Gastroesophageal sphincter (tissue), 4 donors: ENCODE measurements around the gene LRRC15. TPM values are rescaled to one million over a fixed set of nuclear protein-coding genes. Genes with fewer than 3 reads are reported as not detected.

ENCODE experiments used
- ATAC-seq: fragments of 150-250 bp; one replicate; pipeline ENCODE4 v1.9.1; 2016; ENCODE audit warnings: mild to moderate bottlenecking, moderate library complexity
- H3K27ac ChIP-seq, 4 donors: fragments of 200-600 bp; sonication (generic) in 3 of 4; 1 replicate in 3 of 4; 2 replicates in 1 of 4; pipeline ENCODE4 v1.5.1; 2016 to 2019
- H3K27me3 ChIP-seq: fragments of 200-600 bp; sonication (generic); one replicate; pipeline ENCODE4 v1.5.1; 2019
- H3K36me3 ChIP-seq, 2 donors: fragments of 200-600 bp; sonication (generic); one replicate each; pipeline ENCODE4 v1.5.1; 2019; ENCODE audit warnings: control low read depth in 1 of 2
- H3K4me1 ChIP-seq, 3 donors: fragments of 200-600 bp; sonication (generic); 1 replicate in 2 of 3; 2 replicates in 1 of 3; pipeline ENCODE4 v1.5.1; 2016 to 2019; ENCODE audit warnings: control low read depth in 2 of 3
- H3K4me3 ChIP-seq, 2 donors: fragments of 200-600 bp; sonication (generic); one replicate each; pipeline ENCODE4 v1.5.1; 2019; ENCODE audit warnings: mild to moderate bottlenecking in 1 of 2, moderate library complexity in 1 of 2
- H3K9me3 ChIP-seq, 3 donors: fragments of 200-600 bp; sonication (generic); one replicate each; pipeline ENCODE4 v1.5.1; 2017 to 2019; ENCODE audit warnings: control low read depth in 2 of 3
- EP300 ChIP-seq: sonication (generic); formaldehyde crosslinking; IDR thresholded peaks from one replicate; pipeline ENCODE4 v1.6.1; 2017; ENCODE audit warnings: antibody characterized with exemption, mild to moderate bottlenecking
- POLR2A ChIP-seq, 2 donors: fragments of 450-650 bp; IDR thresholded peaks; one replicate each; pipeline ENCODE4 v1.6.1; 2017; ENCODE audit warnings: antibody characterized with exemption in 2 of 2, mild to moderate bottlenecking in 2 of 2, moderate library complexity in 1 of 2
- POLR2AphosphoS5 ChIP-seq: sonication (generic); formaldehyde crosslinking; IDR thresholded peaks from one replicate; pipeline ENCODE4 v1.6.1; 2017; ENCODE audit warnings: antibody characterized with exemption
- WGBS, 2 donors: methylation state at CpG; one replicate each; pipeline ENCODE4 v1.1.5; 2018; ENCODE audit warnings: low coverage in 1 of 2; 5-methylcytosine and 5-hydroxymethylcytosine counted together
- total RNA-seq, 4 donors: library from RNA; depleted of rRNA; stranded (reverse); fragments of >200 nt; gene quantifications; one replicate each; pipeline ENCODE4 v1.1.0, GENCODE V29; 2016
- TF ChIP-seq, protein P1 (sequence below), 4 experiments: fragments of 200-600 bp in 2 of 4; fragments of 450-650 bp in 2 of 4; sonication (generic) in 1 of 4; IDR thresholded peaks; one replicate each; pipeline ENCODE4 v1.5.1; 2017 to 2019; ENCODE audit warnings: antibody characterized with exemption in 4 of 4, mild to moderate bottlenecking in 2 of 4, moderate library complexity in 2 of 4

LRRC15 gene
- total RNA-seq, 4 donors from 2014 or later, result 0.42 to 0.67 (median 0.49) TPM; not detected in 1

- no peak overlapping the region for H3K27ac ChIP-seq
- peaks cover 39% of the 10 kb centered on the region for H3K27me3 ChIP-seq
- H3K36me3 ChIP-seq, result no peaks in the 10 kb centered on the region
- peaks cover 0 to 11% (median 0%) of the 10 kb centered on the region in 3 donors for H3K4me1 ChIP-seq
- no peak overlapping the region for H3K4me3 ChIP-seq
- no CpG with 5 or more reads among the region's 14 CpGs for WGBS, 2 donors
- no peak for ATAC-seq
- TF ChIP-seq POLR2AphosphoS5, result no peak
- TF ChIP-seq EP300, result no peak
- TF ChIP-seq, protein P1, sequence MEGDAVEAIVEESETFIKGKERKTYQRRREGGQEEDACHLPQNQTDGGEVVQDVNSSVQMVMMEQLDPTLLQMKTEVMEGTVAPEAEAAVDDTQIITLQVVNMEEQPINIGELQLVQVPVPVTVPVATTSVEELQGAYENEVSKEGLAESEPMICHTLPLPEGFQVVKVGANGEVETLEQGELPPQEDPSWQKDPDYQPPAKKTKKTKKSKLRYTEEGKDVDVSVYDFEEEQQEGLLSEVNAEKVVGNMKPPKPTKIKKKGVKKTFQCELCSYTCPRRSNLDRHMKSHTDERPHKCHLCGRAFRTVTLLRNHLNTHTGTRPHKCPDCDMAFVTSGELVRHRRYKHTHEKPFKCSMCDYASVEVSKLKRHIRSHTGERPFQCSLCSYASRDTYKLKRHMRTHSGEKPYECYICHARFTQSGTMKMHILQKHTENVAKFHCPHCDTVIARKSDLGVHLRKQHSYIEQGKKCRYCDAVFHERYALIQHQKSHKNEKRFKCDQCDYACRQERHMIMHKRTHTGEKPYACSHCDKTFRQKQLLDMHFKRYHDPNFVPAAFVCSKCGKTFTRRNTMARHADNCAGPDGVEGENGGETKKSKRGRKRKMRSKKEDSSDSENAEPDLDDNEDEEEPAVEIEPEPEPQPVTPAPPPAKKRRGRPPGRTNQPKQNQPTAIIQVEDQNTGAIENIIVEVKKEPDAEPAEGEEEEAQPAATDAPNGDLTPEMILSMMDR (IDR thresholded peaks at IDR 0.05), result no peak
- TF ChIP-seq POLR2A (IDR thresholded peaks at IDR 0.05), result no peak
- no peaks in the 10 kb centered on the region for H3K9me3 ChIP-seq
Measured at GRCh38 chr3:194373028-194373427, 3.5 kb upstream of the LRRC15 start.

DNA sequence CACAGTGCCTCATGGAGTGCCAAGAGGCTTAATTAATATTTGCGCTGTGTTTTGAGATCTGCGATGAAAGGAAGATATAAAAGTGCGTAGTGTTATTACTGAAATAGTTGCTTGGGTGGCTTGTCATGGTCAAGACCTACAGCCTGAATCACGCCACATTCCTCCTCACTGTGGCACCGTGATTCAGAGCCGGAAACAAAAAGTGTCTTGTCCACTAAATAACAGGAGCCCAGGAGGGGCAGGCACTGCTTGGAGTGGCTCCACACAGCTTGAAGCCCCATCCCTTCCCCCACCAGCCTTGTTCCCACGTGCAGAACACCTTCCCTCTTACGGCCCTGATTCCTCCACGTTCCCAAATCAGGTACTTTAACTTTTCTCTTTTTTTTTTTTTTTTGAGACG lies 1.2 kb upstream of the LRRC15 start:
- no peak overlapping the region for H3K4me3 ChIP-seq
- no peaks in the 10 kb centered on the region for H3K9me3 ChIP-seq
- no peak for TF ChIP-seq POLR2AphosphoS5
- TF ChIP-seq, protein P1 (IDR thresholded peaks at IDR 0.05), result no peak
- no peak for TF ChIP-seq POLR2A (IDR thresholded peaks at IDR 0.05)
- TF ChIP-seq EP300, result no peak
- no peak for ATAC-seq
- no peaks in the 10 kb centered on the region for H3K36me3 ChIP-seq
- peaks cover 29% of the 10 kb centered on the region for H3K27me3 ChIP-seq
- H3K27ac ChIP-seq, result no peak overlapping the region
- H3K4me1 ChIP-seq, result peaks cover 0 to 11% (median 0%) of the 10 kb centered on the region in 3 donors
- 60 to 93% methylated on average over 7 to 8 of the region's 10 CpGs for WGBS, 2 donors

- WGBS, 2 donors, result 81 to 83% methylated on average over 3 of the region's 6 CpGs
- H3K27me3 ChIP-seq, result peaks cover 29% of the 10 kb centered on the region
- no peak for TF ChIP-seq EP300
- no peak for TF ChIP-seq POLR2A (IDR thresholded peaks at IDR 0.05)
- TF ChIP-seq, protein P1 (IDR thresholded peaks at IDR 0.05), result no peak
- no peaks in the 10 kb centered on the region for H3K9me3 ChIP-seq
- H3K36me3 ChIP-seq, result no peaks in the 10 kb centered on the region
- H3K27ac ChIP-seq, result no peak overlapping the region
- no peak overlapping the region for H3K4me3 ChIP-seq
- peaks cover 0 to 25% (median 6%) of the 10 kb centered on the region in 3 donors for H3K4me1 ChIP-seq
- no peak for ATAC-seq
Measured at GRCh38 chr3:194368918-194369317, 625 bp downstream of the LRRC15 start.

DNA sequence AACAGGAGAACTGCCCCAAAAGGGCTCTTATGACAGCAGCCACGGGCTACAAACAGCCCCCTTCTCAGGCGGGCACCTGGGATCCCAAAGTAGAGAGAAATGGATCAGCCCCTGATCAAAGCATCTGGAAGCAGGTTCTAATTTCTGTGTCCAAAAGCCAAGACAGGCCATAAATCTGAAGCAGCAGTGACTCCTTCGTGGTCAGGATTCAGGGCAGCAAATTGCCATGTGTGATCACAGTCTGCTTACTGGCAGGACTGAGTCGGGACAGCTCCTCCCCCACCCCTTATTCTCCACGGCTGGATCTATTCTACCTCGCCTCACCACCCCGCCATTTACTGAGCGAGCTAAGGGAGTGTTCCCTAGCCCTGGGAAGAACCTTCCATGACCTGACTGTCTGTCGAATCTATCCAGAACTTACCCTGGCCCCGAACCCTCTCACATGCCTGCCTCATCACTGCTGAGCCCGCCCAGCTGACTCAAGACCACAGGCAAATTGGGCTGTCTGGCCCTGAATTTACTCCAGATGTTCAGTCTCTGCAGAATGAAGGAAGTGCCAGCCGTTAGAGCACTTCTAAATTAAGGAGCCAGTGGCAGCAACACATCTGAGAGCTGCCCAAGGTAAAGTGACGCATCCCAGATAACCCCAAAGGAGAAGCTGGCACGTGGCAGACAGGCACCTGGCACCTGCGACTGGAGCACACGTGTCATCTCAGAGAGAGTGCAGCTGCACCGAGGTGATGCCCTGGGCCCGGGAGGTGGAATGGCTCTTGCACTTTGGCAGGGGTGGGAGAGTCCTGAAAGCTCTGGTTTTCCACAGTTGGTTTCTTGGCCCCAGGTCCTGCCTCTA lies 1.3 kb downstream of the LRRC15 start:
- H3K4me3 ChIP-seq, result no peak overlapping the region
- H3K27ac ChIP-seq, result no peak overlapping the region
- WGBS, 2 donors, result 64 to 70% methylated on average over 3 to 6 of the region's 18 CpGs
- no peaks in the 10 kb centered on the region for H3K9me3 ChIP-seq
- H3K36me3 ChIP-seq, result no peaks in the 10 kb centered on the region
- TF ChIP-seq EP300 (no peak), POLR2A (IDR thresholded peaks at IDR 0.05) (no peak), POLR2AphosphoS5 (no peak)
- TF ChIP-seq, protein P1 (IDR thresholded peaks at IDR 0.05), result no peak
- H3K27me3 ChIP-seq, result peaks cover 29% of the 10 kb centered on the region
- no peak for ATAC-seq
- H3K4me1 ChIP-seq, result peaks cover 0 to 25% (median 6%) of the 10 kb centered on the region in 3 donors

- 86 to 100% methylated on average over 3 to 7 of the region's 12 CpGs for WGBS, 2 donors
- TF ChIP-seq, protein P1 (IDR thresholded peaks at IDR 0.05), result no peak
- TF ChIP-seq POLR2AphosphoS5 (no peak), POLR2A (IDR thresholded peaks at IDR 0.05) (no peak), EP300 (no peak)
- no peak for ATAC-seq
- peaks cover 0 to 25% (median 6%) of the 10 kb centered on the region in 3 donors for H3K4me1 ChIP-seq
- no peaks in the 10 kb centered on the region for H3K36me3 ChIP-seq
- no peak overlapping the region for H3K27ac ChIP-seq
- H3K4me3 ChIP-seq, result no peak overlapping the region
- peaks cover 29% of the 10 kb centered on the region for H3K27me3 ChIP-seq
- no peaks in the 10 kb centered on the region for H3K9me3 ChIP-seq
Measured at GRCh38 chr3:194365978-194366490, 3.5 kb downstream of the LRRC15 start.
